Duodenal mucosa (tissue), 2 donors: Measurements from ENCODE around the gene DLL1.

ENCODE experiments used
- H3K27ac ChIP-seq: one replicate; pipeline ENCODE4 v1.7.0; 2013; ENCODE audit warnings: low read depth, low read length
- H3K27me3 ChIP-seq, 2 donors: one replicate each; pipeline ENCODE4 v1.7.0; 2013; ENCODE audit warnings: low read length in 2 of 2, control low read depth in 1 of 2; ENCODE audit not compliant: insufficient read depth in 2 of 2, control insufficient read depth in 1 of 2
- H3K36me3 ChIP-seq, 2 donors: one replicate each; pipeline ENCODE4 v1.7.0; 2013; ENCODE audit warnings: low read length in 2 of 2, control low read depth in 1 of 2; ENCODE audit not compliant: insufficient read depth in 2 of 2, control insufficient read depth in 1 of 2
- H3K4me1 ChIP-seq, 2 donors: one replicate each; pipeline ENCODE4 v1.7.0; 2013; ENCODE audit warnings: low read length in 2 of 2, control low read depth in 1 of 2; ENCODE audit not compliant: insufficient read depth in 2 of 2, control insufficient read depth in 1 of 2
- H3K4me3 ChIP-seq, 2 donors: one replicate each; pipeline ENCODE4 v1.7.0; 2013; ENCODE audit warnings: low read length in 2 of 2, low read depth in 1 of 2
- H3K9ac ChIP-seq, 2 donors: one replicate each; pipeline ENCODE4 v1.7.0; 2013; ENCODE audit warnings: low read length in 2 of 2, low read depth in 1 of 2
- H3K9me3 ChIP-seq, 2 donors: one replicate each; pipeline ENCODE4 v1.7.0; 2013; ENCODE audit warnings: low read length in 2 of 2, control low read depth in 1 of 2; ENCODE audit not compliant: control insufficient read depth in 1 of 2

The DLL1 gene

GRCh38 chr6:170283212-170284081, 7.4 kb downstream of the DLL1 start:
- Histone ChIP-seq H3K9ac (no peak overlapping the region), H3K9me3 (no peaks in the 10 kb centered on the region), H3K27ac (no peak overlapping the region), H3K4me1 (peaks cover 24 to 28% of the 10 kb centered on the region in 2 donors), H3K36me3 (peaks cover 4 to 6% of the 10 kb centered on the region in 2 donors), H3K27me3 (peaks cover 23 to 24% of the 10 kb centered on the region in 2 donors), H3K4me3 (no peak overlapping the region)

- Histone ChIP-seq H3K9ac (no peak overlapping the region), H3K9me3 (no peaks in the 10 kb centered on the region), H3K27ac (no peak overlapping the region), H3K4me3 (no peak overlapping the region), H3K4me1 (peaks cover 20% of the 10 kb centered on the region in 2 donors), H3K36me3 (peaks cover 3 to 4% of the 10 kb centered on the region in 2 donors), H3K27me3 (peaks cover 15 to 16% of the 10 kb centered on the region in 2 donors)
These were observed 8.2 kb downstream of the DLL1 start for GRCh38 chr6:170282512-170283158.

GRCh38 chr6:170281331-170282292, 9.3 kb downstream of the DLL1 start:
- peaks cover 0 to 4% of the 10 kb centered on the region in 2 donors for H3K36me3 ChIP-seq
- H3K9me3 ChIP-seq, result no peaks in the 10 kb centered on the region
- H3K4me1 ChIP-seq, result peaks cover 11 to 20% of the 10 kb centered on the region in 2 donors
- H3K9ac ChIP-seq, result no peak overlapping the region
- H3K4me3 ChIP-seq, result peak overlapping the region in 1 of 2 donors; percentile 62
- H3K27me3 ChIP-seq, result peaks cover 11 to 12% of the 10 kb centered on the region in 2 donors
- H3K27ac ChIP-seq, result no peak overlapping the region

- H3K4me1 ChIP-seq, result peaks cover 11 to 20% of the 10 kb centered on the region in 2 donors
- H3K36me3 ChIP-seq, result peaks cover 0 to 4% of the 10 kb centered on the region in 2 donors
- peak overlapping the region; percentile 62 to 73 for H3K4me3 ChIP-seq
- H3K27ac ChIP-seq, result no peak overlapping the region
- peak overlapping the region; percentile 21 to 56 for H3K9ac ChIP-seq
- peaks cover 4 to 11% of the 10 kb centered on the region in 2 donors for H3K27me3 ChIP-seq
- H3K9me3 ChIP-seq, result no peaks in the 10 kb centered on the region
These were observed 10.2 kb downstream of the DLL1 start for GRCh38 chr6:170280689-170281045.

- Histone ChIP-seq H3K9ac (peak overlapping the region; percentile 21 to 56), H3K27ac (peak overlapping the region; percentile 45), H3K9me3 (no peaks in the 10 kb centered on the region), H3K36me3 (peaks cover 0 to 4% of the 10 kb centered on the region in 2 donors), H3K4me3 (peak overlapping the region; percentile 62 to 73), H3K27me3 (peaks cover 3 to 11% of the 10 kb centered on the region in 2 donors), H3K4me1 (peaks cover 11 to 20% of the 10 kb centered on the region in 2 donors)
These were observed 10.7 kb downstream of the DLL1 start for GRCh38 chr6:170279977-170280688.

- no peak overlapping the region for H3K27ac ChIP-seq
These were observed 11.5 kb downstream of the DLL1 start for GRCh38 chr6:170279426-170279825.

GRCh38 chr6:170278743-170279094, 12.2 kb downstream of the DLL1 start:
- no peak overlapping the region for H3K9ac ChIP-seq
- H3K27ac ChIP-seq, result no peak overlapping the region
- H3K4me1 ChIP-seq, result peaks cover 11 to 20% of the 10 kb centered on the region in 2 donors
- no peaks in the 10 kb centered on the region for H3K9me3 ChIP-seq
- peaks cover 10 to 15% of the 10 kb centered on the region in 2 donors for H3K27me3 ChIP-seq
- H3K4me3 ChIP-seq, result no peak overlapping the region
- peaks cover 0 to 4% of the 10 kb centered on the region in 2 donors for H3K36me3 ChIP-seq

More at GRCh38 chr6:170279426-170279825, 11.5 kb downstream of the DLL1 start:
- Histone ChIP-seq H3K36me3 (peaks cover 0 to 4% of the 10 kb centered on the region in 2 donors), H3K4me1 (peaks cover 11 to 20% of the 10 kb centered on the region in 2 donors), H3K9me3 (no peaks in the 10 kb centered on the region), H3K27me3 (peaks cover 3 to 15% of the 10 kb centered on the region in 2 donors), H3K9ac (no peak overlapping the region), H3K4me3 (no peak overlapping the region)

GRCh38 chr6:170277893-170278742, 12.8 kb downstream of the DLL1 start:
- Histone ChIP-seq H3K36me3 (no peaks in the 10 kb centered on the region), H3K27me3 (peaks cover 14 to 15% of the 10 kb centered on the region in 2 donors), H3K9ac (no peak overlapping the region), H3K27ac (no peak overlapping the region), H3K4me3 (no peak overlapping the region), H3K4me1 (peaks cover 11 to 20% of the 10 kb centered on the region in 2 donors), H3K9me3 (no peaks in the 10 kb centered on the region)
